HEK293 (cell line): ENCODE data around the gene LRRFIP1.

ENCODE experiments used
- CTCF ChIA-PET: fragments of 350-600 bp; formaldehyde crosslinking; extraction: SDS; loops from one replicate; lab custom pipeline; 2021; ENCODE audit warnings: antibody characterized with exemption; lab: Yijun Ruan, JAX
- POLR2A ChIA-PET: fragments of 300-600 bp; formaldehyde crosslinking; extraction: SDS; loops from one replicate; lab custom pipeline; 2020; ENCODE audit warnings: antibody characterized with exemption, inconsistent platforms; lab: Yijun Ruan, JAX
- H3K27ac ChIP-seq: fragments of 200-500 bp; sonication (Bioruptor generic); 2 replicates; pipeline ENCODE4 v1.5.1; 2014; ENCODE audit warnings: low read depth, low read length, control low read depth, inconsistent platforms; ENCODE audit errors: extremely low read depth
- H3K36me3 ChIP-seq, 2 experiments: fragments of 200-500 bp in 1 of 2; sonication (Bioruptor generic) in 1 of 2; 1 replicate in 1 of 2; 2 replicates in 1 of 2; pipeline ENCODE4 v1.5.1; 2014 to 2017; ENCODE audit warnings: inconsistent platforms in 2 of 2, low read length in 2 of 2; ENCODE audit not compliant: control insufficient read depth in 2 of 2, insufficient read depth in 1 of 2
- H3K4me1 ChIP-seq: fragments of 200-500 bp; sonication (Bioruptor generic); 2 replicates; pipeline ENCODE4 v1.5.1; 2014; ENCODE audit warnings: mild to moderate bottlenecking, low read length, inconsistent platforms; ENCODE audit not compliant: control insufficient read depth, insufficient read depth
- H3K4me3 ChIP-seq: 2 replicates; pipeline ENCODE4 v1.5.1; 2011; ENCODE audit warnings: low read depth, mild to moderate bottlenecking, control low read depth, low read length, moderate library complexity
- H3K9me3 ChIP-seq: fragments of 200-500 bp; sonication (Bioruptor generic); 2 replicates; pipeline ENCODE4 v1.5.1; 2014; ENCODE audit warnings: low read depth, low read length, inconsistent platforms; ENCODE audit not compliant: control insufficient read depth, insufficient read depth
- HOXC10 ChIP-seq: sonication (generic); formaldehyde crosslinking; IDR thresholded peaks from 2 replicates; pipeline ENCODE4 v1.8.1; 2023; ENCODE audit warnings: mild to moderate bottlenecking, missing genetic modification reagents
- TRIM28 ChIP-seq: IDR thresholded peaks from 2 replicates; pipeline ENCODE4 v1.6.1; 2011; ENCODE audit warnings: low read length, control low read depth, borderline replicate concordance
- ZNF138 ChIP-seq: fragments of 450-650 bp; formaldehyde crosslinking; IDR thresholded peaks from 2 replicates; pipeline ENCODE4 v1.5.1; 2016; ENCODE audit warnings: missing biosample characterization, missing genetic modification characterization, borderline replicate concordance
- ZNF2 ChIP-seq: fragments of 450-650 bp; formaldehyde crosslinking; IDR thresholded peaks from 2 replicates; pipeline ENCODE4 v1.5.1; 2016; ENCODE audit warnings: missing biosample characterization, missing genetic modification characterization
- ZNF202 ChIP-seq: fragments of 450-650 bp; formaldehyde crosslinking; IDR thresholded peaks from 2 replicates; pipeline ENCODE4 v1.5.1; 2016; ENCODE audit warnings: missing biosample characterization, missing genetic modification characterization, borderline replicate concordance
- ZNF211 ChIP-seq: fragments of 450-650 bp; formaldehyde crosslinking; IDR thresholded peaks from 2 replicates; pipeline ENCODE4 v1.5.1; 2016; ENCODE audit warnings: low read depth, missing biosample characterization, missing genetic modification characterization
- ZNF266 ChIP-seq: fragments of 450-650 bp; formaldehyde crosslinking; IDR thresholded peaks from 2 replicates; pipeline ENCODE4 v1.5.1; 2016; ENCODE audit warnings: missing biosample characterization, missing genetic modification characterization, low read depth
- ZNF426 ChIP-seq: fragments of 450-650 bp; formaldehyde crosslinking; IDR thresholded peaks from 2 replicates; pipeline ENCODE4 v1.5.1; 2017; ENCODE audit warnings: missing biosample characterization, missing genetic modification characterization, mild to moderate bottlenecking, inconsistent platforms, moderate library complexity
- ZNF514 ChIP-seq: fragments of 450-650 bp; formaldehyde crosslinking; IDR thresholded peaks from 2 replicates; pipeline ENCODE4 v1.5.1; 2016; ENCODE audit warnings: missing biosample characterization, missing genetic modification characterization
- ZNF623 ChIP-seq: fragments of 450-650 bp; formaldehyde crosslinking; IDR thresholded peaks from 2 replicates; pipeline ENCODE4 v1.5.1; 2016; ENCODE audit warnings: missing biosample characterization, missing genetic modification characterization
- ZNF626 ChIP-seq: fragments of 450-650 bp; sonication (Bioruptor Pico); formaldehyde crosslinking; IDR thresholded peaks from 2 replicates; pipeline ENCODE4 v1.5.1; 2018; ENCODE audit warnings: missing biosample characterization, missing genetic modification characterization, inconsistent platforms
- ZNF677 ChIP-seq: fragments of 450-650 bp; IDR thresholded peaks from 2 replicates; pipeline ENCODE4 v1.5.0; 2018; ENCODE audit warnings: missing biosample characterization, mild to moderate bottlenecking, missing genetic modification characterization, moderate library complexity
- TF ChIP-seq, protein P1 (sequence below): fragments of 450-650 bp; formaldehyde crosslinking; IDR thresholded peaks from 2 replicates; pipeline ENCODE4 v1.5.1; 2016; ENCODE audit warnings: missing biosample characterization, missing genetic modification characterization, borderline replicate concordance
- TF ChIP-seq, protein P2 (sequence below): fragments of 450-650 bp; formaldehyde crosslinking; conservative IDR thresholded peaks from 2 replicates; pipeline ENCODE4 v1.5.1; 2016; ENCODE audit warnings: low read depth, missing biosample characterization, missing genetic modification characterization
- TF ChIP-seq, protein P3 (sequence below): fragments of 450-650 bp; formaldehyde crosslinking; IDR thresholded peaks from 2 replicates; pipeline ENCODE4 v1.5.1; 2016; ENCODE audit warnings: missing biosample characterization, missing genetic modification characterization, low read depth
- TF ChIP-seq, protein P4 (sequence below): fragments of 450-650 bp; formaldehyde crosslinking; IDR thresholded peaks from 2 replicates; pipeline ENCODE4 v1.5.1; 2017; ENCODE audit warnings: missing biosample characterization, missing genetic modification characterization

LRRFIP1 gene

DNA sequence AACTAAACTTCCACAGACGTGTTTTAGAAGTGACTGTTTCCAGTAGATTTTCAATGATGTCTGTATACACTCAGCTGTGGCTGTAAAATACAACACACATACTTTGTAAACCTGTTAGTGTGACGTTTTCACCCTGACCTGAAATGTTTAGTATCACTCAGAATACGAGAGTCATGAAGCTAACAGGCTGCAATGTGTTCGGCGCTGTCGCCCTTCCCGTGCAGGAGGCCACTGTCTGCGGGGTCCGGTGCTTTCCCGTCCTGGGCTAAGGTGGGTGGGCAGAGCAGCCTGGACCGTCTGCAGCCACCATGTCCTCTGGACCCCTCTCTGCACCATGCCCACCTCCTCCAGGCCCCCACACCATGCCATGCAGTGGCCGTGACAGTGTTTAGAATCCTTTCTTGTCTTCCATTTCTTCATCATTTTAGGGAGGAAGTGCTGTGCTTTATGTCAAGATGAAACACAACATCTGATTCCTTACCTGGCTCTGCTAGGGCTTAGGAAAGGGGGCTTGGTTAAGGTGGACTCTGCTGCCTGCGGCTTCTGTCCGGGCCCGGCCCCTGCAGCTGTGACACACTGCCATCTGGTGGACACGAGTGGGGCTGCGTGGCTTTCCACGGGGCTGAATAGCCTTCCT, 117.3 kb downstream of the LRRFIP1 start (continued):
- TF ChIP-seq, protein P1, sequence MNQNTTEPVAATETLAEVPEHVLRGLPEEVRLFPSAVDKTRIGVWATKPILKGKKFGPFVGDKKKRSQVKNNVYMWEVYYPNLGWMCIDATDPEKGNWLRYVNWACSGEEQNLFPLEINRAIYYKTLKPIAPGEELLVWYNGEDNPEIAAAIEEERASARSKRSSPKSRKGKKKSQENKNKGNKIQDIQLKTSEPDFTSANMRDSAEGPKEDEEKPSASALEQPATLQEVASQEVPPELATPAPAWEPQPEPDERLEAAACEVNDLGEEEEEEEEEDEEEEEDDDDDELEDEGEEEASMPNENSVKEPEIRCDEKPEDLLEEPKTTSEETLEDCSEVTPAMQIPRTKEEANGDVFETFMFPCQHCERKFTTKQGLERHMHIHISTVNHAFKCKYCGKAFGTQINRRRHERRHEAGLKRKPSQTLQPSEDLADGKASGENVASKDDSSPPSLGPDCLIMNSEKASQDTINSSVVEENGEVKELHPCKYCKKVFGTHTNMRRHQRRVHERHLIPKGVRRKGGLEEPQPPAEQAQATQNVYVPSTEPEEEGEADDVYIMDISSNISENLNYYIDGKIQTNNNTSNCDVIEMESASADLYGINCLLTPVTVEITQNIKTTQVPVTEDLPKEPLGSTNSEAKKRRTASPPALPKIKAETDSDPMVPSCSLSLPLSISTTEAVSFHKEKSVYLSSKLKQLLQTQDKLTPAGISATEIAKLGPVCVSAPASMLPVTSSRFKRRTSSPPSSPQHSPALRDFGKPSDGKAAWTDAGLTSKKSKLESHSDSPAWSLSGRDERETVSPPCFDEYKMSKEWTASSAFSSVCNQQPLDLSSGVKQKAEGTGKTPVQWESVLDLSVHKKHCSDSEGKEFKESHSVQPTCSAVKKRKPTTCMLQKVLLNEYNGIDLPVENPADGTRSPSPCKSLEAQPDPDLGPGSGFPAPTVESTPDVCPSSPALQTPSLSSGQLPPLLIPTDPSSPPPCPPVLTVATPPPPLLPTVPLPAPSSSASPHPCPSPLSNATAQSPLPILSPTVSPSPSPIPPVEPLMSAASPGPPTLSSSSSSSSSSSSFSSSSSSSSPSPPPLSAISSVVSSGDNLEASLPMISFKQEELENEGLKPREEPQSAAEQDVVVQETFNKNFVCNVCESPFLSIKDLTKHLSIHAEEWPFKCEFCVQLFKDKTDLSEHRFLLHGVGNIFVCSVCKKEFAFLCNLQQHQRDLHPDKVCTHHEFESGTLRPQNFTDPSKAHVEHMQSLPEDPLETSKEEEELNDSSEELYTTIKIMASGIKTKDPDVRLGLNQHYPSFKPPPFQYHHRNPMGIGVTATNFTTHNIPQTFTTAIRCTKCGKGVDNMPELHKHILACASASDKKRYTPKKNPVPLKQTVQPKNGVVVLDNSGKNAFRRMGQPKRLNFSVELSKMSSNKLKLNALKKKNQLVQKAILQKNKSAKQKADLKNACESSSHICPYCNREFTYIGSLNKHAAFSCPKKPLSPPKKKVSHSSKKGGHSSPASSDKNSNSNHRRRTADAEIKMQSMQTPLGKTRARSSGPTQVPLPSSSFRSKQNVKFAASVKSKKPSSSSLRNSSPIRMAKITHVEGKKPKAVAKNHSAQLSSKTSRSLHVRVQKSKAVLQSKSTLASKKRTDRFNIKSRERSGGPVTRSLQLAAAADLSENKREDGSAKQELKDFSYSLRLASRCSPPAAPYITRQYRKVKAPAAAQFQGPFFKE (tag by site-specific recombination), result no peak
- no peak for TF ChIP-seq ZNF138 (tag by site-specific recombination)
- no peak for TF ChIP-seq TRIM28
- TF ChIP-seq ZNF623, result no peak
- TF ChIP-seq ZNF202 (tag by site-specific recombination), result no peak
- TF ChIP-seq ZNF426 (tag by site-specific recombination), result no peak
- no peak for TF ChIP-seq HOXC10 (CRISPR knock-in tag)
- TF ChIP-seq ZNF677 (tag by site-specific recombination), result no peak
- TF ChIP-seq, protein P2, sequence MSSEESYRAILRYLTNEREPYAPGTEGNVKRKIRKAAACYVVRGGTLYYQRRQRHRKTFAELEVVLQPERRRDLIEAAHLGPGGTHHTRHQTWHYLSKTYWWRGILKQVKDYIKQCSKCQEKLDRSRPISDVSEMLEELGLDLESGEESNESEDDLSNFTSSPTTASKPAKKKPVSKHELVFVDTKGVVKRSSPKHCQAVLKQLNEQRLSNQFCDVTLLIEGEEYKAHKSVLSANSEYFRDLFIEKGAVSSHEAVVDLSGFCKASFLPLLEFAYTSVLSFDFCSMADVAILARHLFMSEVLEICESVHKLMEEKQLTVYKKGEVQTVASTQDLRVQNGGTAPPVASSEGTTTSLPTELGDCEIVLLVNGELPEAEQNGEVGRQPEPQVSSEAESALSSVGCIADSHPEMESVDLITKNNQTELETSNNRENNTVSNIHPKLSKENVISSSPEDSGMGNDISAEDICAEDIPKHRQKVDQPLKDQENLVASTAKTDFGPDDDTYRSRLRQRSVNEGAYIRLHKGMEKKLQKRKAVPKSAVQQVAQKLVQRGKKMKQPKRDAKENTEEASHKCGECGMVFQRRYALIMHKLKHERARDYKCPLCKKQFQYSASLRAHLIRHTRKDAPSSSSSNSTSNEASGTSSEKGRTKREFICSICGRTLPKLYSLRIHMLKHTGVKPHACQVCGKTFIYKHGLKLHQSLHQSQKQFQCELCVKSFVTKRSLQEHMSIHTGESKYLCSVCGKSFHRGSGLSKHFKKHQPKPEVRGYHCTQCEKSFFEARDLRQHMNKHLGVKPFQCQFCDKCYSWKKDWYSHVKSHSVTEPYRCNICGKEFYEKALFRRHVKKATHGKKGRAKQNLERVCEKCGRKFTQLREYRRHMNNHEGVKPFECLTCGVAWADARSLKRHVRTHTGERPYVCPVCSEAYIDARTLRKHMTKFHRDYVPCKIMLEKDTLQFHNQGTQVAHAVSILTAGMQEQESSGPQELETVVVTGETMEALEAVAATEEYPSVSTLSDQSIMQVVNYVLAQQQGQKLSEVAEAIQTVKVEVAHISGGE (tag by site-specific recombination), result no peak

DNA sequence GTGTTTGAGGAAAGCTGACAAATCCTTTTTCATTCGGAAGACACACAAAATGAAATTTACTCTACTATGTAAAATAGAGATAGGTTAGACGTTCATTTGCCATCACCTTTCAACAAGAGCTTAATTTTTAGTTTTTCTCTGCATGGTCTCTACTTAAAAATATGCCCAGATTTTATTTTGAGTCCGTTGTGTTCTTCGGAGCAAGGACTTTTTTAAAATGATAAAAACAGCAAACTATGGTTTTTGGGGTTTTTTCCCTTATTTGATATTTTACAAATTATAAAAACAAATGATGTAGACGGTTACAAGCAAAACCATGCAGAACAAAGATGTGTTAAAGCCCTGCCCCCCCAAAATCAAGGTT, 117.8 kb downstream of the LRRFIP1 start:
- ChIA-PET POLR2A (no interaction called here), CTCF (interaction anchor here (0.5 to 7.0 kb wide), 52 partner anchors 9 to 1828 kb away, joined by 3 to 110 read pairs (median 4); partner anchors contain the start of gene RAB17)
- H3K9me3 ChIP-seq, result no peaks in the 10 kb centered on the region
- H3K4me1 ChIP-seq, result peaks cover 6% of the 10 kb centered on the region; the same call in 1 of the 2 replicates
- no peak overlapping the region for H3K4me3 ChIP-seq
- H3K27ac ChIP-seq, result no peak overlapping the region
- TF ChIP-seq ZNF2 (tag by site-specific recombination) (0 out of 2 replicates have a peak, but pooled peaks have one; percentile 2), ZNF211 (tag by site-specific recombination) (no peak)
- H3K36me3 ChIP-seq, result peaks cover 0 to 18% of the 10 kb centered on the region in 2 experiments; a peak in 1 of 3 replicates

DNA sequence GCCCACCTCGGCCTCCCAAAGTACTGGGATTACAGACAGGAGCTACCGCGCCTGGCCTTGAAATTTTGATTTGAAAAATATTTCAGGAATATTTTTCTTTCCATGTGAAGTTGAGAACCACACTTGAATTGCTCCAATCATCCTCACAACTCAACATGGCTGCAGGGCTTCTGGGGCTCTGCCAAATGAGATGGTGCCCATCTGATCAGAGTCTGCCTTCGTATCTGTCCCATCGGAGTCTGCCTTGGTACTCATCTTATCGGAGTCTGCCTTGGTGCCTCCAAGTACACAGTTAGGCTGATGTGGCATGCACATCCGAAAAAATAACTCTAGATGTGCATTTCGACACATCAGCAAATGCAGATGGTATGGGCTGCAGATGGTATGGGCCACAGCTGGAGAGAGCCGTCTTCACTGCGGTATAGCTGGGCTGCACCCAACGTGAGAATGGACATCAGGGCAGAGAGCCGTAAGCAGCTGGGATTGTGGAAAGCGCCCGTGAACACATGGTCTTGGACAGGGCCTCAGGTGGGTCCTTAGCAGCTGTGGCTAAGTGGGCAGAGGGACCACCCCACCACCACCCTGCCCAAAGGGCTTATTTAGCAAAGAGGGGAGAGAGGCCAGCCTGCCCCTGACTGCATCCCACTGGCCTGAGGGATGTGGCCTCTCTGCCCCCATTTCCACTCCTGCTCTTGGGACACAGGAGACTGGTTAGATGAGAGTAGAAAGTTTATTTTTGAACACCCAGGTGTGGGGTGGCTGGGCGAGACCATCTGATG, 119.1 kb downstream of the LRRFIP1 start:
- Histone ChIP-seq H3K36me3 (peaks cover 0 to 27% of the 10 kb centered on the region in 2 experiments; a peak in 1 of 3 replicates), H3K27ac (no peak overlapping the region), H3K9me3 (no peaks in the 10 kb centered on the region), H3K4me3 (no peak overlapping the region), H3K4me1 (peaks cover 6% of the 10 kb centered on the region; the same call in 1 of the 2 replicates)
- ChIA-PET CTCF (interaction anchor here (0.6 to 7.0 kb wide), 12 partner anchors 12 to 459 kb away, joined by 3 to 110 read pairs (median 6); no protein-coding TSS in a partner anchor), POLR2A (no interaction called here)
- TF ChIP-seq, protein P3, sequence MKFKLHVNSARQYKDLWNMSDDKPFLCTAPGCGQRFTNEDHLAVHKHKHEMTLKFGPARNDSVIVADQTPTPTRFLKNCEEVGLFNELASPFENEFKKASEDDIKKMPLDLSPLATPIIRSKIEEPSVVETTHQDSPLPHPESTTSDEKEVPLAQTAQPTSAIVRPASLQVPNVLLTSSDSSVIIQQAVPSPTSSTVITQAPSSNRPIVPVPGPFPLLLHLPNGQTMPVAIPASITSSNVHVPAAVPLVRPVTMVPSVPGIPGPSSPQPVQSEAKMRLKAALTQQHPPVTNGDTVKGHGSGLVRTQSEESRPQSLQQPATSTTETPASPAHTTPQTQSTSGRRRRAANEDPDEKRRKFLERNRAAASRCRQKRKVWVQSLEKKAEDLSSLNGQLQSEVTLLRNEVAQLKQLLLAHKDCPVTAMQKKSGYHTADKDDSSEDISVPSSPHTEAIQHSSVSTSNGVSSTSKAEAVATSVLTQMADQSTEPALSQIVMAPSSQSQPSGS, result no peak
- TF ChIP-seq, protein P4, sequence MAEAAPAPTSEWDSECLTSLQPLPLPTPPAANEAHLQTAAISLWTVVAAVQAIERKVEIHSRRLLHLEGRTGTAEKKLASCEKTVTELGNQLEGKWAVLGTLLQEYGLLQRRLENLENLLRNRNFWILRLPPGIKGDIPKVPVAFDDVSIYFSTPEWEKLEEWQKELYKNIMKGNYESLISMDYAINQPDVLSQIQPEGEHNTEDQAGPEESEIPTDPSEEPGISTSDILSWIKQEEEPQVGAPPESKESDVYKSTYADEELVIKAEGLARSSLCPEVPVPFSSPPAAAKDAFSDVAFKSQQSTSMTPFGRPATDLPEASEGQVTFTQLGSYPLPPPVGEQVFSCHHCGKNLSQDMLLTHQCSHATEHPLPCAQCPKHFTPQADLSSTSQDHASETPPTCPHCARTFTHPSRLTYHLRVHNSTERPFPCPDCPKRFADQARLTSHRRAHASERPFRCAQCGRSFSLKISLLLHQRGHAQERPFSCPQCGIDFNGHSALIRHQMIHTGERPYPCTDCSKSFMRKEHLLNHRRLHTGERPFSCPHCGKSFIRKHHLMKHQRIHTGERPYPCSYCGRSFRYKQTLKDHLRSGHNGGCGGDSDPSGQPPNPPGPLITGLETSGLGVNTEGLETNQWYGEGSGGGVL (tag by site-specific recombination), result no peak
- no peak for TF ChIP-seq ZNF514 (tag by site-specific recombination)
- TF ChIP-seq ZNF266 (tag by site-specific recombination), result no peak
- TF ChIP-seq ZNF626, result no peak
